Measurements from ENCODE around the gene YRDC. TPM values are rescaled to one million over a fixed set of nuclear protein-coding genes. Genes with fewer than 3 reads are reported as not detected.

The YRDC gene
- total and polyA plus RNA-seq, 4 donors = 4.4 to 9.8 (median 9.4) TPM

GRCh38 chr1:37836788-37837187, 28.8 kb upstream of the YRDC start (continued):
- no peak for TF ChIP-seq REST (IDR thresholded peaks at IDR 0.05)
- no peak for TF ChIP-seq GABPA (IDR thresholded peaks at IDR 0.05 in 1 of 2, conservative IDR thresholded peaks at IDR 0.05 in 1 of 2)
- TF ChIP-seq EGR1 (IDR thresholded peaks at IDR 0.05; ENCODE audit: low read depth in 2 of 2) = no peak
- TF ChIP-seq FOXA1 (IDR thresholded peaks at IDR 0.05) = no peak
- TF ChIP-seq HNF4A (conservative IDR thresholded peaks at IDR 0.05) = no peak
- TF ChIP-seq RXRA (IDR thresholded peaks at IDR 0.05) = no peak
- no peak for TF ChIP-seq RAD21 (IDR thresholded peaks at IDR 0.05)

- 75% methylated on average over 2 of the region's 2 CpGs for WGBS
- H3K27ac ChIP-seq (ENCODE audit: low read depth in 1 of 2, low read length in 2 of 2) = no peak overlapping the region
- no peak for DNase-seq (ENCODE audit: low spot score)
- peaks cover 0 to 2% (median 0%) of the 10 kb centered on the region in 4 donors for H3K4me1 ChIP-seq (ENCODE audit: control insufficient read depth in 4 of 4, insufficient read depth in 4 of 4, low read length in 3 of 4)
- no peaks in the 10 kb centered on the region for H3K27me3 ChIP-seq (ENCODE audit: control insufficient read depth in 4 of 4, insufficient read depth in 4 of 4, low read length in 3 of 4)
- no peak overlapping the region for H3K4me3 ChIP-seq (ENCODE audit: low read depth in 1 of 3, low read length in 3 of 3)
- no peaks in the 10 kb centered on the region for H3K9me3 ChIP-seq (ENCODE audit: control insufficient read depth in 4 of 4, low read length in 3 of 4)
- H3K36me3 ChIP-seq (ENCODE audit: control insufficient read depth in 4 of 4, insufficient read depth in 3 of 4, low read depth in 1 of 4, low read length in 3 of 4) = peaks cover 8 to 50% (median 39%) of the 10 kb centered on the region in 4 donors
- no peak for TF ChIP-seq NR2F2 (IDR thresholded peaks at IDR 0.05)
- no peak for TF ChIP-seq TAF1 (conservative IDR thresholded peaks at IDR 0.05)
- TF ChIP-seq HNF4G (IDR thresholded peaks at IDR 0.05) = no peak
- no peak for TF ChIP-seq YY1 (IDR thresholded peaks at IDR 0.05)
- no peak for TF ChIP-seq REST (IDR thresholded peaks at IDR 0.05)
- no peak for TF ChIP-seq EGR1 (IDR thresholded peaks at IDR 0.05; ENCODE audit: low read depth in 2 of 2)
- no peak for TF ChIP-seq HNF4A (conservative IDR thresholded peaks at IDR 0.05)
- TF ChIP-seq JUND (IDR thresholded peaks at IDR 0.05) = no peak
- TF ChIP-seq RXRA (IDR thresholded peaks at IDR 0.05) = no peak
- no peak for TF ChIP-seq RAD21 (IDR thresholded peaks at IDR 0.05)
- no peak for TF ChIP-seq GABPA (IDR thresholded peaks at IDR 0.05 in 1 of 2, conservative IDR thresholded peaks at IDR 0.05 in 1 of 2)
- TF ChIP-seq FOXA1 (IDR thresholded peaks at IDR 0.05) = no peak
- TF ChIP-seq MAX (IDR thresholded peaks at IDR 0.05) = no peak
- TF ChIP-seq CTCF (IDR thresholded peaks at IDR 0.05; ENCODE audit: low read depth, low read length, missing input control) = no peak
- no peak for TF ChIP-seq ATF3 (IDR thresholded peaks at IDR 0.05)
- no peak overlapping the region for H3K9ac ChIP-seq (ENCODE audit: low read depth in 1 of 2, low read length in 2 of 2)
These were observed 23.8 kb upstream of the YRDC start for GRCh38 chr1:37831809-37832208.
